NK-92 treated with Interleukin-12 subunit alpha and Interleukin-12 subunit beta, amount 100 ng/mL, for 24 hours (cell line): ENCODE measurements around the gene SHISA5.
"Not testable (repeated sequence)": the region's sequence is repeated elsewhere in the genome, so short reads cannot be mapped to it uniquely, and the experiment has no call there.

Experiments used
- DNase-seq: peaks from one replicate; lab custom pipeline; 2025; lab: John Stamatoyannopoulos, UW

The SHISA5 gene

DNA sequence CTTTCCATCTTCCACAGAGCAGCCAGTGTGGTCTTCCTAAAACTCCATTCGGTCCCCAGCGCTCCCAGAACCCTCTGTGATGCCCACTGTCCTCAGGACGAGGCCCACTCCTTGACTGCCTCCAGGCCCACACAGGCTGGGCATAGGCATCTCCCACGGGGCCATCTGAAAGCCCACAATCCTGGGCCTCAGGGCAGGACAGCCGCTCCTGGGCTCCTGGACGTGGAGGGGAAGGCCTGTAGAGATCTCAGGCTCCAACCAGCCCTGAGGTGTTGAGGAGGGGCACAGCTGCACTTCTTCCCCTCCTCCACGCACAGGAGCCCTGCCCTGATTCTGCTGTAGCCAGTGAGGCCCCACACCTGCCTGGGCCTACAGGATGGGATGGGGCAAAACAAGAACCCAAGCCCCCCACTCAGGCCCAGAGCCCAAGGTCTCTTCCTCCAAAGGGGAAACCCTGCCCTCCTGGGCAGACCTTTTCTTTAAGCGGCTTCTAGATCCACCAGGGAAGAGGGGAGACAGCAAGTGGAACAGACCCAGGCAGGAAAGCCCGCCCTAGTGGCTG, 25.9 kb downstream of the SHISA5 start:
- no peak for DNase-seq

DNA sequence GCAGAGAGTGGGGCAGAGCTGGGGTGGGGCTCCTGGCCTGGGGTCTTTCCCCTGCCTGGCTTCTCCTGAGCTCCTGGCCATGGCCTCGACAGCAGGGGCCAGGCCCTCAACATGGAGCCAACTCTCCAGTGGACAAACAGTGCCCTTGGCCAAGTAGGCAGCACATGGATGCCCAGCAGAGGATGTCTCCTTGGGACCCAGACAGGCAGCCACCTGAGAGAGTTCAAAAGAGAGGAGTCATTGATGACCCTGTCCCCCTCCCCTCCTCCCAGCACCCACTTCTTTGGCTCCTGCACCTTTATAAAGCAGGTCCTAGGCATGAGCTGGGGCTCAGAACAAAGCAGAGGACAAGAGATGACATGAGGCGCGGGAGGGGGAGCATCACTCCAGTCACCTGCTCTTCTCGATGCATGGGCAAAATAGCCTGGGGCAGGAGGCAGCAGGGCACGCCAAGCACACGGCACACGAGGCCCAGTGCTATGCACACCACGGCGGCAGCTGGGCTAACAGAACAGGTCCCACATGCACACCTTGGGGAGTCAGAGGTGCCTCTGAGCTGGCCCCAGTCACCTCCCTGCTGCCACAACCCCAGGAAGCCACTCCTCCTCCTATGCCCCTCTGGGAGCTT, 27.4 kb downstream of the SHISA5 start:
- no peak for DNase-seq

DNA sequence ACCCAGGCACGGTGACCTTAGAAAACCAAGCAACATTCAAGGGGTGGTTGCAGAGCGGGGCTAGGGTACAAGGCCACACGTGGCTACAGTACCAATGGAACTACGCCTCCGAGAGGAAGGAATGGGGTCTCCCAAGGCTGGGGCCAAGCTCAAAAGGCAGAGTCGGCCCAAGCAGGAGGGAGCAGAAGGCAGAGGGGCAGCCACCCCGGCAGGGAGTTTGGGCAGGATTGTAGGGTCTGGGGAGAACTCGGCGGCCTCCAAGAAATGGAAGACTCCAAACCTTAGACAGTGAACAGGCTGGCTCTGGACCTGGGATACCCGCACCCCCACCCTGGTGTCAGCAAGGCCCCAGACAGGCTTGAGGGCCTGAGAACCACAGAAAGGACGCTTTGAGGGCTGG, 28.8 kb downstream of the SHISA5 start:
- DNase-seq: no peak

GRCh38 chr3:48474619-48475018, 29.4 kb downstream of the SHISA5 start:
- DNase-seq: no peak

DNA sequence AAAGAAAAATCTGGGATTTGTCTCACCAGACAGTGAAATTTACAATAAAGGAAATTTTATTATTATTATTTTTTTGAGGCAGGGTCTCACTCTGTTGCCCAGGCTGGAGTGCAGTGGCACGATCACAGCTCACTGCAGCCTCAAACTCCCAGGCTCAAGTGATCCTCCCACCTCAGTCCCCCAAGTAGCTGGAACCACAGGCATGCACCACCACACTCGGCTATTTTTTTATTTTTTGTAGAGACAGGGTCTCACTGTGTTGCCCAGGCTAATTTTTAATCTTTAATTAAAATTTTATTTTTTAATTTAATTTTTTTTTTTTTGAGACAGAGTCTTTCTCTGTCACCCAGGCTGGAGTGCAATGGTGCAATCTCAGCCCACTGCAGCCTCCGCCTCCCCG, 29.9 kb downstream of the SHISA5 start:
- not testable (repeated sequence) for DNase-seq

- DNase-seq: no peak
These were observed 30.4 kb downstream of the SHISA5 start for GRCh38 chr3:48473617-48473952.

DNA sequence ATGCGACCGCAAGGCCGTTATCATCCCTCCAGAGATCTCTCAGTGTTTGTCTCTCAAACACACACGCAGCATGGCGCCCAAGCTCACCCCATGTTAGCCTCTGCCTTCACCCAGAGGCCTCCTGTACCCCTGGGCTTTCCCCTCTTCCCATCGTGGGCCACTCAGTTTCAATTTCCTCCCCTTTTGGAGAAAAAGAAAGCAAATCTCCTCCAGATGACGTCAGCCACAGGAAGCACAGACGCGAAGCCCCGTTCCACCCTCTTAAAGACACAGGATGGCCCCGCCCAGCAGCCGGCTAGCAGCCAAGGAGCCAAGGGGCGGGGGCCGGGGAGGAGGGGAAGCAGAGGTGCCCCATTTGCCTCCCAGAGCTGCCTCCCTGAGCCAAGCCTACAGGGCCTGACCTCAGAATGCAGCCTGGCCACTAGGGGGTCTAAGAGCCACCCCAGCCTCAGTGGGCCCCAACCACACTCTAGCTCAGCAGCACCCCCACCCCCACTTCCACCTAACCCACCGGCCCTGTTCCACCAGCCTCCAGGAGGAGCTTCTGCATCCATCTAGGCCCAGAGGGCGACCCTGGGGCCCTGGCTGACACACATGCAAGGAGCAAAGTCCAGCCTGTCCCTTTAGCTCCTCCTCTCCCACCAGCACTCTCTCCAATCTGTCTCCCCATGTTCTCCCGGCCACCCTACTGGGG, 30.9 kb downstream of the SHISA5 start:
- peak; percentile 89 for DNase-seq

DNA sequence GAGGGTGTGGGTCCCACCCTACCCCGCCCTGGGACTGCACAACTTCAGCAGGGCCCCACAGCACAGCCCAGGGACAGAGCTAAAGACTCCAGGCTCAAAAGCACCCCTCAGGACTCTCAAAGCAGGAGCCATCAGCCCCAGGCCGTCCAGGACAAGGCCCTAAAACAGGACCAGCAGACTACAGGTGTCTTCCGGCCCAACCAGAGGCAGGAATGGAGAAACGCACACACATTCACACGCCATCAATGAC, 31.4 kb downstream of the SHISA5 start:
- peak; percentile 38 for DNase-seq

DNA sequence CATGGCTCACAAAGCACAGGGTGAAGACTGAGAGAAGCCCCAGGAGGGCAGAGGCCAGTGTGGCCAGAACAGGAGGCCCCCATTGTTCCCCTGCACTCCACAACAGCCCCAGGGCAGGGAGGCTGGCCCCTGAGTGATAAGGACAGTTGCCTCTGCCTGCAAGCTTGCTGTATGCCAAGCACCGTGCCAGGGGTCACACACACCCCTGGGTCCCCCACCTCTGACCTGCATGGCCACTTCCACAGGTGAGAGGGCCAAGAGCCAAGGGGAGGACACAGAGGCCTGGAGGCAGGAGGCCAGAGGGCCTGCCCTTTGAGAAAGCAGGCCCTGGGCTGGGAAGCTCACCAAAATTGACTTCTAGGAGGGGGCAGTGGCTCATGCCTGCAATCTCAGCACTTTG, 33.7 kb downstream of the SHISA5 start:
- DNase-seq: no peak

GRCh38 chr3:48469046-48469915, 34.7 kb downstream of the SHISA5 start:
- no peak for DNase-seq

DNA sequence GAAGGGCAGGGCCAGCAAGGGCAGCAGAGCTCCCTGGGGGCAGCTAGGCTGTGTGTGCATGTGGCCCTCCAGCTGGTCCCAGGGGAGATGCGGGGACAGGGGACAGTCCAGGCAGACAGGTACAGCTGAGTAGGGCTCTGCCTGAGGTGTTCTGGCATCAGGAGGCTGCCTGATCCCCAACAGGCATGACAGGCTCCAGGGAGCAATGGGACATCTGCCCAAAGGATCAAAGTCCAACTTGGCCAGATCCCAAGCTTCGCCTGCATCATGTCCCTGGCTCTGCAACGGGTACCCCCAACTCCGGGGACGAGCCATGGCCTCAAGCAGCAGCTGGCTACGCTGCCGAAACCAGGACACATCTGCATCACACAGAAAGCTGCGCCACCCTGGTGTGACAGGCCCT, 35.6 kb downstream of the SHISA5 start:
- DNase-seq: no peak

GRCh38 chr3:48467473-48468267, 36.3 kb downstream of the SHISA5 start:
- no peak for DNase-seq

GRCh38 chr3:48467110-48467454, 36.9 kb downstream of the SHISA5 start:
- DNase-seq: no peak

DNA sequence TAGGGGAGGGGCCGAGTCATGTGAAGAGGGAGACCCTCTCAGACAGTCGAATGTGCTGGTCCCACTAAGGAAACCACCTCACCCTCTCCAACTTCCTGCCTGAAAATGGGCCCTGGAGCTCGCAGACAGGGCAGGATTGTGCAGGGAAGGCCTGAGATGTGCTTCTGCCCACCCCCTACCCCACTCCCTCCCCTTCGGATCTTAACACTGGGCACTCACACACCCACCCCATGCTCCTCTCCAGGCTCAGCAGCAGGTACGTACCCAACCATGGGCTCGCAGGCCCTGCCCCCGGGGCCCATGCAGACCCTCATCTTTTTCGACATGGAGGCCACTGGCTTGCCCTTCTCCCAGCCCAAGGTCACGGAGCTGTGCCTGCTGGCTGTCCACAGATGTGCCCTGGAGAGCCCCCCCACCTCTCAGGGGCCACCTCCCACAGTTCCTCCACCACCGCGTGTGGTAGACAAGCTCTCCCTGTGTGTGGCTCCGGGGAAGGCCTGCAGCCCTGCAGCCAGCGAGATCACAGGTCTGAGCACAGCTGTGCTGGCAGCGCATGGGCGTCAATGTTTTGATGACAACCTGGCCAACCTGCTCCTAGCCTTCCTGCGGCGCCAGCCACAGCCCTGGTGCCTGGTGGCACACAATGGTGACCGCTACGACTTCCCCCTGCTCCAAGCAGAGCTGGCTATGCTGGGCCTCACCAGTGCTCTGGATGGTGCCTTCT, 37.4 kb downstream of the SHISA5 start:
- no peak for DNase-seq

GRCh38 chr3:48465531-48466378, 38.2 kb downstream of the SHISA5 start:
- peak; percentile 46 for DNase-seq

- DNase-seq: no peak
These were observed 38.8 kb downstream of the SHISA5 start for GRCh38 chr3:48465237-48465530.

GRCh38 chr3:48464713-48465221, 39.2 kb downstream of the SHISA5 start:
- DNase-seq: no peak

DNA sequence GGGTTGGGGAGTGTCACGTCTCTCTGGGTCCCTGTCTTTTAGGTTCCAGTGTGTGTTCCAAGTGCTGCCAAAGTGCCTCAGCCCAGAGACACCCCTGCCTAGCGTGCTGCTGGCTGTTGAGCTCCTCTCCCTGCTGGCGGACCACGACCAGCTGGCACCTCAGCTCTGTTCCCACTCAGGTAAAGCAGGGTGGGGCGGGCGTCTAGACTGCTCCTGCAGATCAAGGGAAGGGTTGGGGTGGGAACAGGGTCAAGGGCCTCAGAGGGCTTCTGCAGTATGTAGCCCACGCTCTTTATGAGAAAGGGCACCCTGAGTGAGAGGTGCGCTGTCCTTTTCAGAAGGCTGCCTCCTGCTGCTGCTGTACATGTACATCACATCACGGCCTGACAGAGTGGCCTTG, 40.3 kb downstream of the SHISA5 start:
- DNase-seq: no peak

DNA sequence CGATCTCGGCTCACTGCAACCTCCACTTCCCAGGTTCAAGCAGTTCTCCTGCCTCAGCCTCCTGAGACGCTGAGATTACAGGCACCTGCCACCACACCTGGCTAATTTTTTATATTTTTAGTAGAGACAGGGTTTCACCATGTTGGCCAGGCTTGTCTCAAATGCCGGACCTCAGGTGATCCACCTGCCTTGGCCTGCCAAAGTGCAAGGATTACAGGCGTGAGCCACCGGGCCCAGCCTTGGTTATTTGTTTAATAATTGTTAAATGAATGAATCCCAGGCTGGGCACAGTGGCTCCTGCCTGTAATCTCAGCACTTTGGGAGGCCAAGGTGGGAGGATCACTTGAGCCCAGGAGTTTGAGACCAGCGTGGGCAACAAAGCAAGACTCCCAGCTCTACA, 42.2 kb downstream of the SHISA5 start:
- not testable (repeated sequence) for DNase-seq

- no peak for DNase-seq
These were observed 43.5 kb downstream of the SHISA5 start for GRCh38 chr3:48460517-48460902.
